HFF-Myc (cell line): ENCODE data around the gene AGPAT4.

ENCODE experiments used
- DNase-seq: peaks from one replicate; pipeline ENCODE4 v3.0.0-alpha.2; 2011; ENCODE audit warnings: low read depth; ENCODE audit errors: extremely low read depth
- H3K4me3 ChIP-seq: replicated peaks from 2 replicates; pipeline ENCODE4 v1.5.1; 2011; ENCODE audit warnings: low read depth, mild to moderate bottlenecking, control low read depth, low read length
- TF ChIP-seq, protein P1 (sequence below): IDR thresholded peaks from 2 replicates; pipeline ENCODE4 v1.5.1; 2012; ENCODE audit warnings: mild to moderate bottlenecking, low read depth, low read length, control low read depth; ENCODE audit errors: missing control alignments

The AGPAT4 gene

GRCh38 chr6:161265554-161265953 is 8.3 kb downstream of the AGPAT4 start:
- no peak for DNase-seq
- TF ChIP-seq, protein P1, sequence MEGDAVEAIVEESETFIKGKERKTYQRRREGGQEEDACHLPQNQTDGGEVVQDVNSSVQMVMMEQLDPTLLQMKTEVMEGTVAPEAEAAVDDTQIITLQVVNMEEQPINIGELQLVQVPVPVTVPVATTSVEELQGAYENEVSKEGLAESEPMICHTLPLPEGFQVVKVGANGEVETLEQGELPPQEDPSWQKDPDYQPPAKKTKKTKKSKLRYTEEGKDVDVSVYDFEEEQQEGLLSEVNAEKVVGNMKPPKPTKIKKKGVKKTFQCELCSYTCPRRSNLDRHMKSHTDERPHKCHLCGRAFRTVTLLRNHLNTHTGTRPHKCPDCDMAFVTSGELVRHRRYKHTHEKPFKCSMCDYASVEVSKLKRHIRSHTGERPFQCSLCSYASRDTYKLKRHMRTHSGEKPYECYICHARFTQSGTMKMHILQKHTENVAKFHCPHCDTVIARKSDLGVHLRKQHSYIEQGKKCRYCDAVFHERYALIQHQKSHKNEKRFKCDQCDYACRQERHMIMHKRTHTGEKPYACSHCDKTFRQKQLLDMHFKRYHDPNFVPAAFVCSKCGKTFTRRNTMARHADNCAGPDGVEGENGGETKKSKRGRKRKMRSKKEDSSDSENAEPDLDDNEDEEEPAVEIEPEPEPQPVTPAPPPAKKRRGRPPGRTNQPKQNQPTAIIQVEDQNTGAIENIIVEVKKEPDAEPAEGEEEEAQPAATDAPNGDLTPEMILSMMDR = no peak
- H3K4me3 ChIP-seq = no peak overlapping the region

DNA sequence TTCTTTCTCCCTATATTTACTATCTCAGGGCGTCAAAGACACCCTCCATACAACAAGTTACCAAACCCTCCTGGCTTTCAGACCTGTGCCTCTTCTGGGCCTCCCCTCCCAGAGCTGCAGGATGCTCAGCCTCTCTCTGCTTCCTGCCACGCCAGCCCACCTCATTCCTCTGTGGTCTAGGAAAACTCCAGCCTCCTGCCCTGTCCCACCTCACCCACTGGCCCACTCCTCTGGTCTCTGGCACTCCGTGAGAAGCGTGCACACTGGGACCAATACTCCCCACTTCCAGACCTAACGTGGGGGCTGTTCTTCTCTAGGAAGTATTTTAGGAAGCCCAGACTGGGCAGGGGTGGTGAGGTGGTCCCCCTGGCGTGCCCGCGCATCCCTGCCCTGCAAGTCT is 9.7 kb downstream of the AGPAT4 start:
- DNase-seq = no peak
- H3K4me3 ChIP-seq = no peak overlapping the region
- TF ChIP-seq, protein P1 = no peak

DNA sequence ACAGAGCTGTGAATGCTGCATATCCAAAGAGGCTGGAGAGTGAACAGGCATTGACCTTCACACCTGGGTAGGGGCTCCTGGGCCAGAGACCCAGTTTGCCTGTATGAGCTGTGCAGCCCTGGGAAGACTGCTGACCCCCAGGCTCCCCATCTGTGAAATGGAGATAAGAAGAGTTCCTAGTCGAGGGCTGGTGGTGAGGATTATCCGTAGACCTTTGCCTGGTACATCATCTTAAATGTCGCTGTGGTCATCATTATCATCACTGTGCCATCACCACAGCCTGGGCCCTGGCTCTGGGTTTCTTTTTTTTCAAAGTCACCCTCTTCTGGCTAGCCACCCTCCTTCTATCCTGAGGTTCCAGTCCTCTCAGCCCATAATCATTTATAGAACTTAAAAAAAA is 12.0 kb downstream of the AGPAT4 start:
- TF ChIP-seq, protein P1 = no peak
- DNase-seq = no peak

DNA sequence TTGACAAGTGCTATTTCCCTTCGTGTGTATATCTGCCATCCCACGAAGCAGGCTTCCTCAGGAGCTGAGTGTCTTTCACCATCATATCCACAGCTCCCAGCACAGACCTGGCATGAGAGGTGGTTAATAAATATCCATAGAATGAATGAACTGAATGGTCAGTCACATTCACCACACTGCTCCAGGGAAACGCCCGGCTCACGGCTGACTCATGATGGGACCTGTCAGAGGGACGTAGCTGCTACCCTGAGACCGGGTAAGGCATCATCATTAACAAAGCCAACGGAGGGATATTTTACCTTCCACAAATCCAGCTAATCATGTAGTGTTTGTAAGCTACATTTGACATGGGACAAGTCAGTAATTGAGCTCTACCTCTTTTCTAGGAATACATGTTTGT is 12.5 kb downstream of the AGPAT4 start:
- DNase-seq = no peak
- TF ChIP-seq, protein P1 = no peak
- H3K4me3 ChIP-seq = no peak overlapping the region

More for the DNA sequence above, 12.0 kb downstream of the AGPAT4 start:
- H3K4me3 ChIP-seq = no peak overlapping the region

DNA sequence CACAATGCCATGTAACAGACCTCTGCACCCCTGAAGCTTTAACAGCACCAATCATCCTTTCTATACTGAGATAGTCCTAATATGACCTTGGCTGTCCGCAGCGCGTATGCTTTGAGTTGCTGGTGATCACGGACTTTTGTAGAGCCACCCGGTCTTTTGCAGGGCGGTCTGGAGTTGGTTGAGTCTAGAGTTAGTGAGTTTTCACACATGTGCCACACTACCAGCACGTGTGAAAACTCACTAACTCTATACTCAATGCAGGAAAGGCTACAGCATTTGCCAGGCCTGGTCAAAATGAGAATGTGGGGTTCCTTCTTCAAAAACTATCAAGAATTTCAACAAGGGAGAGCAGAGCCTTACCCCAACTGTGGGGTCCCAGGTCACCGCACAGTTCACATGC is 14.6 kb downstream of the AGPAT4 start:
- TF ChIP-seq, protein P1 = no peak
- no peak overlapping the region for H3K4me3 ChIP-seq
- no peak for DNase-seq

DNA sequence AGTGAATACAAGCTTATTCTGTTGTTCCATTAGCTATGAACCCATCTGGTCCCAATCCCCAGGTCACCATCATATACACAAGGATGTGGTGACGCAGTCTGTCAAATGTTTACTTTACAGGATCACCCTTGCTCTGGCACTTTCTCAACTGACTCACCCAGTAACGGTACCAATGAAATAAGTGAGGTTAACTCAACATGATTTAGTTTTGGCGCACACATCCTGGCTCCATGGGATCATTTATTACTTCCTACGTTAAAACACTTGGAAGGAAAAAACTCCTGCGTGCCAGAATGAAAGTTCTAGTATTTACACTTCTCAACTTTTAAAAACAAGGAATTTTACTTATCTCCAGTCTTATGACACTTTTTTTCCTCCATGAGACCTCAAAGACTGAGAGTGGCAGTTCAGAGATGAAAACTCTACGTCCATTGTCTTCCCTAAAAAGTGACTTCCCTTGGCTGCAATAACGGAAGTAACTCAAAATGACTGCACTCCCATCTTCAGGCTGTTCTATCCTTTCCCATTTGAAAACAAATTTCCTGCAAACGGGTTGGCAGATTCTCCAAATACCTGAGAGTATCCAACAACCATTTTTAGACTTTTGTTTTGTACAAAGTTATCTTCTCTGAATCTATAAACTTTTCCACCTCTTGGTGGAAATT is 15.9 kb downstream of the AGPAT4 start:
- peak; percentile 98 for DNase-seq
- 0 out of 2 replicates have a peak overlapping the region, but pooled peaks have one; percentile 4 for H3K4me3 ChIP-seq
- TF ChIP-seq, protein P1 = no peak

GRCh38 chr6:161256407-161256806 is 17.5 kb downstream of the AGPAT4 start:
- TF ChIP-seq, protein P1 = no peak
- H3K4me3 ChIP-seq = no peak overlapping the region
- DNase-seq = no peak
